Measurements from ENCODE around the gene ABHD2.

The ABHD2 gene

GRCh38 chr15:89208256-89208655 lies 120.0 kb downstream of the ABHD2 start:
- H4K20me1 ChIP-seq (ENCODE audit: insufficient read depth, low read length), result no peaks in the 10 kb centered on the region
- H3K9ac ChIP-seq (ENCODE audit: low read depth, low read length), result no peak overlapping the region
- no peaks in the 10 kb centered on the region for H3K27me3 ChIP-seq (ENCODE audit: insufficient read depth, low read length, poor library complexity)
- ATAC-seq (ENCODE audit: insufficient read depth, low read depth) (no peak), DNase-seq (no peak)
- no peak overlapping the region for H3K4me2 ChIP-seq (ENCODE audit: insufficient read depth, low read length)
- H3K4me3 ChIP-seq (ENCODE audit: low read depth in 1 of 2, low read length in 2 of 2), result no peak overlapping the region
- TF ChIP-seq CTCF (IDR thresholded peaks at IDR 0.05; ENCODE audit: borderline replicate concordance, extremely low read depth, low read length, poor library complexity, severe bottlenecking) (no peak), EZH2 (IDR thresholded peaks at IDR 0.05; ENCODE audit: borderline replicate concordance, low read depth, low read length, severe bottlenecking) (no peak)
- H3K9me3 ChIP-seq (ENCODE audit: insufficient read depth, low read length, severe bottlenecking), result no peaks in the 10 kb centered on the region
- H3K79me2 ChIP-seq (ENCODE audit: insufficient read depth, low read length), result no peaks in the 10 kb centered on the region
- no peak overlapping the region for H3K27ac ChIP-seq (ENCODE audit: low read length)
- H3K4me1 ChIP-seq (ENCODE audit: insufficient read depth, low read length), result peaks cover 7% of the 10 kb centered on the region
- no peak overlapping the region for H2AFZ ChIP-seq (ENCODE audit: low read depth, low read length)
- no peaks in the 10 kb centered on the region for H3K36me3 ChIP-seq (ENCODE audit: insufficient read depth, low read length)

GRCh38 chr15:89209057-89209456 lies 120.8 kb downstream of the ABHD2 start:
- Histone ChIP-seq H3K4me3 (ENCODE audit: low read depth in 1 of 2, low read length in 2 of 2) (no peak overlapping the region), H3K4me1 (ENCODE audit: insufficient read depth, low read length) (peaks cover 7% of the 10 kb centered on the region), H3K79me2 (ENCODE audit: insufficient read depth, low read length) (no peaks in the 10 kb centered on the region), H3K27me3 (ENCODE audit: insufficient read depth, low read length, poor library complexity) (no peaks in the 10 kb centered on the region), H3K9ac (ENCODE audit: low read depth, low read length) (no peak overlapping the region), H4K20me1 (ENCODE audit: insufficient read depth, low read length) (no peaks in the 10 kb centered on the region), H3K4me2 (ENCODE audit: insufficient read depth, low read length) (no peak overlapping the region), H2AFZ (ENCODE audit: low read depth, low read length) (no peak overlapping the region), H3K9me3 (ENCODE audit: insufficient read depth, low read length, severe bottlenecking) (no peaks in the 10 kb centered on the region), H3K36me3 (ENCODE audit: insufficient read depth, low read length) (no peaks in the 10 kb centered on the region), H3K27ac (ENCODE audit: low read length) (no peak overlapping the region)
- ATAC-seq (ENCODE audit: insufficient read depth, low read depth), result no peak
- DNase-seq, result no peak
- no peak for TF ChIP-seq CTCF (IDR thresholded peaks at IDR 0.05; ENCODE audit: borderline replicate concordance, extremely low read depth, low read length, poor library complexity, severe bottlenecking)

- Histone ChIP-seq H3K27ac (ENCODE audit: low read length) (no peak overlapping the region), H3K4me2 (ENCODE audit: insufficient read depth, low read length) (no peak overlapping the region), H4K20me1 (ENCODE audit: insufficient read depth, low read length) (no peaks in the 10 kb centered on the region), H3K4me3 (ENCODE audit: low read depth in 1 of 2, low read length in 2 of 2) (no peak overlapping the region), H3K79me2 (ENCODE audit: insufficient read depth, low read length) (no peaks in the 10 kb centered on the region), H3K36me3 (ENCODE audit: insufficient read depth, low read length) (no peaks in the 10 kb centered on the region), H2AFZ (ENCODE audit: low read depth, low read length) (no peak overlapping the region), H3K27me3 (ENCODE audit: insufficient read depth, low read length, poor library complexity) (no peaks in the 10 kb centered on the region), H3K9me3 (ENCODE audit: insufficient read depth, low read length, severe bottlenecking) (no peaks in the 10 kb centered on the region), H3K9ac (ENCODE audit: low read depth, low read length) (no peak overlapping the region), H3K4me1 (ENCODE audit: insufficient read depth, low read length) (peaks cover 5% of the 10 kb centered on the region)
- ATAC-seq (ENCODE audit: insufficient read depth, low read depth) (no peak), DNase-seq (no peak)
- TF ChIP-seq EZH2 (IDR thresholded peaks at IDR 0.05; ENCODE audit: borderline replicate concordance, low read depth, low read length, severe bottlenecking), result no peak
- no peak for TF ChIP-seq CTCF (IDR thresholded peaks at IDR 0.05; ENCODE audit: borderline replicate concordance, extremely low read depth, low read length, poor library complexity, severe bottlenecking)
Measured at GRCh38 chr15:89211678-89212170, 123.5 kb downstream of the ABHD2 start.

- no peaks in the 10 kb centered on the region for H3K79me2 ChIP-seq (ENCODE audit: insufficient read depth, low read length)
- H3K27me3 ChIP-seq (ENCODE audit: insufficient read depth, low read length, poor library complexity), result no peaks in the 10 kb centered on the region
- H3K4me1 ChIP-seq (ENCODE audit: insufficient read depth, low read length), result no peaks in the 10 kb centered on the region
- DNase-seq (no peak), ATAC-seq (ENCODE audit: insufficient read depth, low read depth) (no peak)
- no peak overlapping the region for H3K9ac ChIP-seq (ENCODE audit: low read depth, low read length)
- H3K36me3 ChIP-seq (ENCODE audit: insufficient read depth, low read length), result no peaks in the 10 kb centered on the region
- no peak overlapping the region for H2AFZ ChIP-seq (ENCODE audit: low read depth, low read length)
- H4K20me1 ChIP-seq (ENCODE audit: insufficient read depth, low read length), result no peaks in the 10 kb centered on the region
- no peak overlapping the region for H3K4me3 ChIP-seq (ENCODE audit: low read depth in 1 of 2, low read length in 2 of 2)
- H3K4me2 ChIP-seq (ENCODE audit: insufficient read depth, low read length), result no peak overlapping the region
- TF ChIP-seq CTCF (IDR thresholded peaks at IDR 0.05; ENCODE audit: borderline replicate concordance, extremely low read depth, low read length, poor library complexity, severe bottlenecking) (no peak), EZH2 (IDR thresholded peaks at IDR 0.05; ENCODE audit: borderline replicate concordance, low read depth, low read length, severe bottlenecking) (no peak)
- no peak overlapping the region for H3K27ac ChIP-seq (ENCODE audit: low read length)
- H3K9me3 ChIP-seq (ENCODE audit: insufficient read depth, low read length, severe bottlenecking), result no peaks in the 10 kb centered on the region
Measured at GRCh38 chr15:89215627-89216026, 127.4 kb downstream of the ABHD2 start.

Measured in DND-41 (cell line).